Fibroblast of pulmonary artery (primary cell): Measurements from ENCODE around the gene LRRC34.

ENCODE experiments used
- DNase-seq: peaks from one replicate; pipeline ENCODE4 v3.0.0-alpha.2; 2010; ENCODE audit warnings: low read depth
- H3K4me3 ChIP-seq: replicated peaks from 2 replicates; pipeline ENCODE4 v1.5.1; 2011; ENCODE audit warnings: low read depth, mild to moderate bottlenecking, control low read depth, low read length, moderate library complexity
- TF ChIP-seq, protein P1 (sequence below): IDR thresholded peaks from 2 replicates; pipeline ENCODE4 v1.5.1; 2011; ENCODE audit warnings: mild to moderate bottlenecking, control low read depth, low read length, inconsistent platforms; ENCODE audit errors: missing control alignments

LRRC34 gene

DNA sequence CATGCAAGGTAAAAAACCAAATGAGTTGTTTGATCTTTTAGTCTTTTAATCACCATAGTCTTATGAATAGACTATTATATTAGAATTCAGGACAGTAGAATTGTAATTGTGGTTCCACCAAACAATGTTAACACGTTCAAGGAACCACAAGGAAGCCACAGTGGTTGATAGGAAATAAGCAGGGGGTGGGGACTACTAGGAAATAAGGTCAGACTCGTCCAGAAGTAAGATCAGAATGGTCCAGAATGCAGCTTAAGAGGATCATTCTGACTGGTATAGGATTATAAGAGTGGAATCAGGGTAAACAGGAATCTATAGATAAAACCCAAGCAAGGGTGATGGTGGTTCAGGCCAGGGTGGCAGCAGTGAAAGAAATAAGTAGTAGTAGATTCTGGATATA lies 32.0 kb downstream of the LRRC34 start:
- TF ChIP-seq, protein P1, sequence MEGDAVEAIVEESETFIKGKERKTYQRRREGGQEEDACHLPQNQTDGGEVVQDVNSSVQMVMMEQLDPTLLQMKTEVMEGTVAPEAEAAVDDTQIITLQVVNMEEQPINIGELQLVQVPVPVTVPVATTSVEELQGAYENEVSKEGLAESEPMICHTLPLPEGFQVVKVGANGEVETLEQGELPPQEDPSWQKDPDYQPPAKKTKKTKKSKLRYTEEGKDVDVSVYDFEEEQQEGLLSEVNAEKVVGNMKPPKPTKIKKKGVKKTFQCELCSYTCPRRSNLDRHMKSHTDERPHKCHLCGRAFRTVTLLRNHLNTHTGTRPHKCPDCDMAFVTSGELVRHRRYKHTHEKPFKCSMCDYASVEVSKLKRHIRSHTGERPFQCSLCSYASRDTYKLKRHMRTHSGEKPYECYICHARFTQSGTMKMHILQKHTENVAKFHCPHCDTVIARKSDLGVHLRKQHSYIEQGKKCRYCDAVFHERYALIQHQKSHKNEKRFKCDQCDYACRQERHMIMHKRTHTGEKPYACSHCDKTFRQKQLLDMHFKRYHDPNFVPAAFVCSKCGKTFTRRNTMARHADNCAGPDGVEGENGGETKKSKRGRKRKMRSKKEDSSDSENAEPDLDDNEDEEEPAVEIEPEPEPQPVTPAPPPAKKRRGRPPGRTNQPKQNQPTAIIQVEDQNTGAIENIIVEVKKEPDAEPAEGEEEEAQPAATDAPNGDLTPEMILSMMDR = no peak
- DNase-seq = no peak
- no peak overlapping the region for H3K4me3 ChIP-seq

DNA sequence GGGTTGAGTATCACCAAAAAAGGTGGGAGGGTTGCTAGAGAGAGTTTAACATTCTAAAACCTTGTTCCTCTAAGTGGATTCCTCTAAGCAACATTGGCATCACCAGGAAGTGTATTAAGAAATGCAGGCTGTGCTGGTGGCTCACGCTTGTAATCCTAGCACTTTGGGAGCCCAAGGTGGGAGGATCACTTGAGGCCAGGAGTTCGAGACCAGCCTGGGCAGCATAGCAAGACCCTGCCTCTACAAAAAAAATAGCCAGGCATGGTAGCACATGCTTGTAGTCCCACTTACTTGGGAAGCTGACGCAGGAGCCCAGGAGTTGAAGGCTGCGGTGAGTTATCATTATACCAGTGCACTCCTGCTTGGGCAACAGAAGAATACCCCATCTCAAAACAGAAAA lies 34.9 kb downstream of the LRRC34 start:
- no peak for DNase-seq
- TF ChIP-seq, protein P1 = no peak
- H3K4me3 ChIP-seq = no peak overlapping the region

DNA sequence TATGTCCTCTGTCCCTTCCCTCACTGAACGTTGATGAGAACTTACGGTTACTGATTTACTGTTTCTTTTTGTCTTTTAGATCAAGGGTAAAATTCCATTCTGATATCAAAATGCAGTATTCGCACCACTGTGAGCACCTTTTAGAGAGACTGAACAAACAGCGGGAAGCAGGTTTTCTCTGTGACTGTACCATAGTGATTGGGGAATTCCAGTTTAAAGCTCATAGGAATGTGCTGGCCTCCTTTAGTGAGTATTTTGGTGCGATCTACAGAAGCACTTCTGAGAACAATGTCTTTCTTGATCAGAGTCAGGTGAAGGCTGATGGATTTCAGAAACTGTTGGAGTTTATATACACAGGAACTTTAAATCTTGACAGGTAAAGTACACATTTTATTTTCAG lies 38.5 kb downstream of the LRRC34 start:
- TF ChIP-seq, protein P1 = no peak
- peak overlapping the region; percentile 93 for H3K4me3 ChIP-seq
- DNase-seq = no peak

DNA sequence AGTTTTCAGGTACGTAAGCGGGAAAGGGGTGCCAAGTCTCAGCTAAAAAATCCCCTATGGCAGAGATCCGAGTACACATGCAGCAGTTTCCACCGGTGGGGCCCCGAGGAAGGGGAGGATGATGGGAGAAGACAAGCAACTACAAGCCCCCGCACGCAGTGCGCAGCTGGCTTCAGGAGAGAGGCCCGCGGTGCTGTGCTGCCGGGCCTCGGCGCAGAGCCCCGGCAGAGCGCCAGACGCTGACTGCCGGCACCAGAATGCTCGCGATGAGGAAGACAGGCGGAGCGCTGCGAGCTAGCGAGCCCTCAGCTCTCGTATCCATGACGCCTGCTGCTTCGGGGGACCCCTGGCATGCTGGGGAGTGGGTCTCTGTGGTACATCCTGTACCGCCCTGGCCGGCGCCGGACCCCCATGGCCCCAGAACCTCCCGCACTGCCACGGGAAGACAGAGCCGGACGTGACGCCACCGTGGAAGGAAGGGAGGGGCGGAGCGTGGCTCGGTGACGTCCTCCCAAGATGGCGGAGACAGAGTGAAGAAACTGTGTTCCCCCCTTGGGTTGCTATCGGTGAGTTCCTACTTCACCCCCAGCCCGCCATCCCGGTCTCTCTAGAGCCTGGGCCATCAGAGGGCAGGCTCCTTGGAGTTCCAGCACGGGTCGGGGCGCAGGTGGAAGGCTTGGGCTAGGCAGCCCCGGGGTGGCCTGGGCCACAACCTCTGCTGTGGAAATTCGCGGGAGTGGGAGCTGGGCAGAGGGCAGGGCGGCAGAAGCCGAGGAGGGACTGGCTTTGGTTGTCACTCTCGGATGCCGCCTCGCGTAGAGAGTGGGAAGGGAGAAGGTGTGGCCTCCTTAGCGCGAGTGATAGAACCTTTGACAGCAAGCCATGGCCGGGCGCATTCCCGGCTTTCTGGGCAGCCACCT lies 39.5 kb downstream of the LRRC34 start, which contains the start of gene MYNN:
TSS of gene MYNN (plus strand) at position 500 of the 920 bp plus-strand sequence. CDS start 900 bp downstream, outside the sequence.
- peak within 1 kb of the TSS; percentile 93 for H3K4me3 ChIP-seq
- TF ChIP-seq, protein P1 = peak; percentile 7
- peak; percentile 92 for DNase-seq

DNA sequence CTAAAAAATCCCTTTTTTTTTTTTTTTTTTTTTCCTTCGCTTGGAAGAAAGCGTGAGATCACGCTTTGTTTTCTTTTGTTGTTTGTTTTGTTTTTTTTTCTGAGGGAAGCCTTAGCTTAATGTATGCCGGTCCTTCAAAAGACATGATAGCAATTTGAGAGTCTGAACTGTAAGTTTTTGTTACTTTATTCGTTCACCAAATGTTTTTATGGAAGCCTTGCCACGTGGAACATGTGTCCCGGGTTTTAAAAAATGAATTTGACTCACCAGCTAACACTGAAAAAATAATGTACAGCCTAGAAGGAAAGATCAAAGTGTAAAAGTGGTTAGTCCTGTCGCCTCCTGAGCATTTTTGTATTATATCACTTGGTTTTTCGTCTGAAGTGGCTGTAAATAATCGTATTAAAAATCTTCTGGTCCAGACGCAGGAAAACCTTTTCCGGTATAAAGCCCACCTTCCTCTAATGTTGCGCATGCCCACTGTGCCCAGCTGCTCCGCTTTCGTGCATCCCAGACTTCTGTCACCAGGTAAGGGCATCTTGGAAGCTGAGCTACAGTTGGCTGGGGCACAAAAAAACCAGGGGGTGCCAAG lies 40.3 kb downstream of the LRRC34 start:
- DNase-seq = peak; percentile 81
- peak overlapping the region; percentile 93 for H3K4me3 ChIP-seq
- TF ChIP-seq, protein P1 = no peak

DNA sequence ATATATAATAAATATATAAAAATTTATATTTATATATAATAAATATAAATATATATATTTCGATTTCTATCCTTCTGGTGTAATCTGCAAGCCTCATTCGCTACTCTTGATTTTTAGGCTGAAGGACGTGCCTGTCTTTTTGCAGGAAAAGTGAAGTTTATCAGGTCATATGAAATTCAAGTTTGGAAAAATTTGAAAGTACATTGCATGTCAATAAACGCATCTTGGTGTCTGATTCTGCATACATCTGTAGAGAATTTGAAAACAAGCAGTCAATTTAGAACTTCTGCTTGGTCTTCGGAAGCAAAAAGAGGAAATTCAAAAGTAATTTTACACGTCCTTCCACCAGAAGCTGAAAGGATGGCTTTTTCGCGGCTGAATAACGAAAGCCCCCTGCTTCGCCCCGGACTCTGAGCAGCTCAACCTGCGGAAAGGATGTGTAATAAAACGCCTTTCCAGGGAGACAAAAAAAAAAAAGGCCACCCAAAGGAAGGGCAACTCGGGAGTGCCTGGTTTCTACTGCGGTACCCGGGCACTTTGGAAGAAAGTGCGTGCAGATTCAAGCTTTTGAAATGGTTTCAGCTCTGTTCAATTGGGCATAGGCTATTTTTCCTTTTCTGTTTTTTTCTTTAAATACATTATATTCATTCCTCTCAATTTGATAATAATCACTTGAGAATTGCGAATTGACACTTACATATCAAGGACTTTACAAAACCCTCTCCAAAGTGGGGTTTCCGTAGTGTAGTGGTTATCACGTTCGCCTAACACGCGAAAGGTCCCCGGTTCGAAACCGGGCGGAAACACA lies 41.0 kb downstream of the LRRC34 start:
- H3K4me3 ChIP-seq = peak overlapping the region; percentile 93
- TF ChIP-seq, protein P1 = no peak
- peak; percentile 88 for DNase-seq
